Measurements from ENCODE around the gene SMAD2. TPM values are rescaled to one million over a fixed set of nuclear protein-coding genes. Genes with fewer than 3 reads are reported as not detected.

The SMAD2 gene
- polyA plus RNA-seq, 1 experiment = 95.8 TPM

- ChIA-PET CTCF (interaction anchor here (0.7 kb wide), 1 partner anchor 608 kb away, joined by 3 read pairs; no protein-coding TSS in a partner anchor), POLR2A (no interaction called here)
- no peak for TF ChIP-seq CTCF (IDR thresholded peaks at IDR 0.05; ENCODE audit: low read depth, low read length)
Observed at GRCh38 chr18:47847635-47848034, 82.8 kb downstream of the SMAD2 start.

GRCh38 chr18:47846431-47846830 is 84.0 kb downstream of the SMAD2 start:
- no peak for TF ChIP-seq CTCF (IDR thresholded peaks at IDR 0.05; ENCODE audit: low read depth, low read length)
- Histone ChIP-seq H3K4me3 (ENCODE audit: low read depth, low read length) (no peak overlapping the region), H3K27ac (ENCODE audit: low read depth, low read length) (no peak overlapping the region), H3K9me3 (ENCODE audit: control insufficient read depth, insufficient read depth, low read length) (no peaks in the 10 kb centered on the region), H3K27me3 (ENCODE audit: control insufficient read depth, insufficient read depth, low read length) (no peaks in the 10 kb centered on the region)
- DNase-seq (ENCODE audit: low read depth, low spot score) = no peak
- ChIA-PET CTCF (no interaction called here), POLR2A (no interaction called here)

More at GRCh38 chr18:47847635-47848034, 82.8 kb downstream of the SMAD2 start:
- Histone ChIP-seq H3K27ac (ENCODE audit: low read depth, low read length) (no peak overlapping the region), H3K27me3 (ENCODE audit: control insufficient read depth, insufficient read depth, low read length) (no peaks in the 10 kb centered on the region), H3K9me3 (ENCODE audit: control insufficient read depth, insufficient read depth, low read length) (no peaks in the 10 kb centered on the region), H3K4me3 (ENCODE audit: low read depth, low read length) (no peak overlapping the region)
- no peak for DNase-seq (ENCODE audit: low read depth, low spot score)

- Histone ChIP-seq H3K9me3 (ENCODE audit: control insufficient read depth, insufficient read depth, low read length) (no peaks in the 10 kb centered on the region), H3K27me3 (ENCODE audit: control insufficient read depth, insufficient read depth, low read length) (no peaks in the 10 kb centered on the region), H3K4me3 (ENCODE audit: low read depth, low read length) (no peak overlapping the region), H3K27ac (ENCODE audit: low read depth, low read length) (no peak overlapping the region)
- CTCF ChIA-PET = no interaction called here
- no peak for DNase-seq (ENCODE audit: low read depth, low spot score)
- POLR2A ChIA-PET = no interaction called here
- no peak for TF ChIP-seq CTCF (IDR thresholded peaks at IDR 0.05; ENCODE audit: low read depth, low read length)
Observed at GRCh38 chr18:47844828-47845498, 85.5 kb downstream of the SMAD2 start.

- no peaks in the 10 kb centered on the region for H3K27me3 ChIP-seq (ENCODE audit: control insufficient read depth, insufficient read depth, low read length)
- H3K27ac ChIP-seq (ENCODE audit: low read depth, low read length) = no peak overlapping the region
- no peaks in the 10 kb centered on the region for H3K9me3 ChIP-seq (ENCODE audit: control insufficient read depth, insufficient read depth, low read length)
- no peak overlapping the region for H3K4me3 ChIP-seq (ENCODE audit: low read depth, low read length)
- DNase-seq (ENCODE audit: low read depth, low spot score) = no peak
- ChIA-PET CTCF (no interaction called here), POLR2A (no interaction called here)
- TF ChIP-seq CTCF (IDR thresholded peaks at IDR 0.05; ENCODE audit: low read depth, low read length) = no peak
Observed at GRCh38 chr18:47842836-47843235, 87.6 kb downstream of the SMAD2 start.

GRCh38 chr18:47838396-47838795 is 92.1 kb downstream of the SMAD2 start:
- no peak for TF ChIP-seq CTCF (IDR thresholded peaks at IDR 0.05; ENCODE audit: low read depth, low read length)
- CTCF ChIA-PET = interaction anchor here (1.6 kb wide), 1 partner anchor 90 kb away, joined by 4 read pairs; no protein-coding TSS in a partner anchor
- no peak overlapping the region for H3K27ac ChIP-seq (ENCODE audit: low read depth, low read length)
- H3K9me3 ChIP-seq (ENCODE audit: control insufficient read depth, insufficient read depth, low read length) = no peaks in the 10 kb centered on the region
- H3K4me3 ChIP-seq (ENCODE audit: low read depth, low read length) = no peak overlapping the region
- H3K27me3 ChIP-seq (ENCODE audit: control insufficient read depth, insufficient read depth, low read length) = no peaks in the 10 kb centered on the region
- DNase-seq (ENCODE audit: low read depth, low spot score) = no peak
- POLR2A ChIA-PET = no interaction called here
